Natural killer cell (primary cell): ENCODE results near the gene ISYNA1. TPM values are rescaled to one million over a fixed set of nuclear protein-coding genes. Genes with fewer than 3 reads are reported as not detected.

Experiments
- ATAC-seq, 3 donors: fragments of 150-1000 bp in 2 of 3; fragments of 200-7000 bp in 1 of 3; cut with Tn5 transposase; 1 replicate in 1 of 3; 2 replicates in 2 of 3; pipeline ENCODE4 v1.10.0; 2021; ENCODE audit warnings: mild to moderate bottlenecking in 2 of 3, moderate library complexity in 2 of 3
- DNase-seq, 2 donors: peaks; one replicate each; pipeline versions ENCODE4 v3.0.0 to v3.0.0-alpha.2; 2013 to 2021; ENCODE audit warnings: mixed read lengths in 1 of 2
- H3K27ac ChIP-seq: one replicate; pipeline ENCODE4 v1.5.1; 2013; ENCODE audit warnings: mild to moderate bottlenecking, low read length
- H3K27me3 ChIP-seq: one replicate; pipeline ENCODE4 v1.6.1; 2013; ENCODE audit warnings: low read length; ENCODE audit not compliant: control insufficient read depth, insufficient read depth
- H3K36me3 ChIP-seq: one replicate; pipeline ENCODE4 v1.6.1; 2013; ENCODE audit warnings: low read length; ENCODE audit not compliant: control insufficient read depth, insufficient read depth
- H3K4me1 ChIP-seq: one replicate; pipeline ENCODE4 v1.6.1; 2013; ENCODE audit warnings: low read length; ENCODE audit not compliant: control insufficient read depth, insufficient read depth
- H3K4me3 ChIP-seq: one replicate; pipeline ENCODE4 v1.5.1; 2013; ENCODE audit warnings: low read length
- H3K9me3 ChIP-seq: one replicate; pipeline ENCODE4 v1.6.1; 2013; ENCODE audit warnings: low read length; ENCODE audit not compliant: control insufficient read depth, insufficient read depth
- H3K27ac Mint-ChIP-seq, 2 donors: one replicate each; pipeline ENCODE4 v1.8.0; 2022; ENCODE audit warnings: mild to moderate bottlenecking in 2 of 2, mixed read lengths in 2 of 2, moderate library complexity in 1 of 2
- H3K27me3 Mint-ChIP-seq, 2 donors: one replicate each; pipeline ENCODE4 v1.8.0; 2022; ENCODE audit warnings: low read depth in 2 of 2, mixed read lengths in 2 of 2
- H3K36me3 Mint-ChIP-seq: one replicate; pipeline ENCODE4 v1.8.0; 2022; ENCODE audit warnings: mixed read lengths
- H3K4me1 Mint-ChIP-seq, 2 donors: one replicate each; pipeline ENCODE4 v1.8.0; 2022; ENCODE audit warnings: mixed read lengths in 2 of 2
- H3K4me3 Mint-ChIP-seq: one replicate; pipeline ENCODE4 v1.8.0; 2022; ENCODE audit warnings: mild to moderate bottlenecking, moderate library complexity, mixed read lengths
- H3K9me3 Mint-ChIP-seq, 2 donors: one replicate each; pipeline ENCODE4 v1.8.0; 2022; ENCODE audit warnings: mixed read lengths in 2 of 2
- WGBS: methylation state at CpG from one replicate; pipeline ENCODE4 v1.1.7; 2013; ENCODE audit warnings: missing lambda C conversion rate; ENCODE audit not compliant: insufficient coverage; 5-methylcytosine and 5-hydroxymethylcytosine counted together
- intact Hi-C: fragments of 100-400 bp; cut with micrococcal nuclease; formaldehyde crosslinking; loops from one replicate; pipeline ENCODE4 v1.14.2; 2022
- total RNA-seq, 4 donors: library from RNA; stranded (reverse); fragments of 120-200 nt in 1 of 4; gene quantifications; one replicate each; pipeline versions ENCODE4 v1.2.3 to v1.2.4, GENCODE V29; 2013 to 2022
- TF ChIP-seq, protein P1 (sequence below): fragments of 200-600 bp; IDR thresholded peaks from one replicate; pipeline ENCODE4 v1.8.0; 2022; ENCODE audit warnings: antibody characterized with exemption

The ISYNA1 gene
- total RNA-seq, 3 donors from 2014 or later (not counting 1 experiment from before 2014, with no cell fraction given): 39.7 to 53.6 (median 40.1) TPM

DNA sequence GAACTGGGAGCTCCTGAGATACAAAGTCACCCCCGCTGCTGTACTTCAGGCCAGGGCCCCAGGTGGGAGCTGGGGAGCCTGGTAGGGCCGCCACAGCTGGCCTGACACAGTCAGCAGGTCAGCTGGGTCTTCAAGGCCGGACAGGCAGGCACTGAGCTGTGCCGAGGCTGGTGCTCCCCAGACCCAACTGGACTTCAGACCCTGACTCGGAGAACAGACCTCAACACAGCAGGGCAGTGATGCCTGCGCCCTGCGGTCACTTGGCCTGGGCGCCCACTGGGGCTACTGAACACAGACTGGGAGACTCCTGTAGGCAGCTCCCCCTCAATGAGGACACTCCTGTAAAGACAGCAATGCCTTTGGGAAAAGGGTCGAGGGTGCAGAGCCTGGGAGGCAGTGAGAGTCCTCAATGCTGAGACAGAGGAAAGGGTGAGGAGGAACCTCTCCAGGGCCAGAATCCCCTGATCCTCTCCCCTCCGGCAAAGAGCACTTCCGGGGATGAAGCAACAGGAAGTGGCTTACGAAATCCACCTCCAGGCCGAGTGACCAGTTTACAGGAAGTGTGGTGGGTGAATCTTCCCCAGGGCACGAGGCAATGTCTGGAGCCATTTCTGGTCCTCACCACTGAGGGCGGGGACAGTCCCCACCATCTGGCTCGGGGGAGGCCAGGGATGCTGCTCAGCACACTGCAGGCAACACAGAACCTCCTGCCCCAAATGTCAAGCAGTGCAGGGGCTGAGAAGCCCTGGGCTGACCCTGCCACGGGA lies 40.8 kb upstream of the ISYNA1 start:
- Histone ChIP-seq H3K4me3 (no peak overlapping the region), H3K27me3 (no peaks in the 10 kb centered on the region), H3K36me3 (no peaks in the 10 kb centered on the region), H3K4me1 (peaks cover 87% of the 10 kb centered on the region), H3K27ac (peak overlapping the region; percentile 77), H3K9me3 (no peaks in the 10 kb centered on the region)
- Mint-ChIP-seq H3K27me3 (no peaks in the 10 kb centered on the region), H3K9me3 (no peaks in the 10 kb centered on the region), H3K36me3 (no peaks in the 10 kb centered on the region), H3K27ac (peak overlapping the region; percentile 93 to 99), H3K4me1 (peaks cover 68 to 90% of the 10 kb centered on the region in 2 donors), H3K4me3 (peak overlapping the region; percentile 82)
- intact Hi-C loops: loop anchor here (2.0 to 5.0 kb wide), 2 partner anchors 18 to 109 kb away; partner anchors contain the start of gene REX1BD
- DNase-seq (peak; percentile 43 to 71), ATAC-seq (peak; percentile 48 to 81 (median 62))
- WGBS: 48% methylated on average over 15 of the region's 17 CpGs
- TF ChIP-seq, protein P1, sequence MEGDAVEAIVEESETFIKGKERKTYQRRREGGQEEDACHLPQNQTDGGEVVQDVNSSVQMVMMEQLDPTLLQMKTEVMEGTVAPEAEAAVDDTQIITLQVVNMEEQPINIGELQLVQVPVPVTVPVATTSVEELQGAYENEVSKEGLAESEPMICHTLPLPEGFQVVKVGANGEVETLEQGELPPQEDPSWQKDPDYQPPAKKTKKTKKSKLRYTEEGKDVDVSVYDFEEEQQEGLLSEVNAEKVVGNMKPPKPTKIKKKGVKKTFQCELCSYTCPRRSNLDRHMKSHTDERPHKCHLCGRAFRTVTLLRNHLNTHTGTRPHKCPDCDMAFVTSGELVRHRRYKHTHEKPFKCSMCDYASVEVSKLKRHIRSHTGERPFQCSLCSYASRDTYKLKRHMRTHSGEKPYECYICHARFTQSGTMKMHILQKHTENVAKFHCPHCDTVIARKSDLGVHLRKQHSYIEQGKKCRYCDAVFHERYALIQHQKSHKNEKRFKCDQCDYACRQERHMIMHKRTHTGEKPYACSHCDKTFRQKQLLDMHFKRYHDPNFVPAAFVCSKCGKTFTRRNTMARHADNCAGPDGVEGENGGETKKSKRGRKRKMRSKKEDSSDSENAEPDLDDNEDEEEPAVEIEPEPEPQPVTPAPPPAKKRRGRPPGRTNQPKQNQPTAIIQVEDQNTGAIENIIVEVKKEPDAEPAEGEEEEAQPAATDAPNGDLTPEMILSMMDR: no peak

DNA sequence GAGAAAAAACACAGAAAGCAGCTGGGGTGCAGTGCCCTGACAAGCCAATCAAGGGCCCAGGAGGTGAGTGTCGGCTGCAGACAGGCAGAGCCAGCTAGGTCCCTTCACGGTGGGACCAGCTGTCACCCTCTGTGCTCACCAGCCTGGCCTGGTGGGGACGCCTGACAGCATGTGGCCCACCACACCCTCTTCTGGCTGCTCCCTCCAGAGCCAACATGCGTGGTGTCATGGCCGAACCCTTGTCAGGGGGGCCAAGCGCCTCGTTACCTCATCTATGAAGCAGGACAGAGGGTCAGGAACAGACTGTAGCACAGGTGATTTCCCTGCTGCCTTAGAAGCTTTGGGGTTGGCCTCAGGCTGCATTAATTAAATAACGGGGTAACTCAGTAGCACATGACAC lies 40.0 kb upstream of the ISYNA1 start:
- Histone ChIP-seq H3K4me1 (peaks cover 87% of the 10 kb centered on the region), H3K27ac (peak overlapping the region; percentile 77), H3K27me3 (no peaks in the 10 kb centered on the region), H3K36me3 (no peaks in the 10 kb centered on the region), H3K9me3 (no peaks in the 10 kb centered on the region), H3K4me3 (no peak overlapping the region)
- no peaks in the 10 kb centered on the region for H3K36me3 Mint-ChIP-seq
- H3K4me3 Mint-ChIP-seq: peak overlapping the region; percentile 47
- H3K27ac Mint-ChIP-seq: peak overlapping the region; percentile 93 to 99
- H3K27me3 Mint-ChIP-seq: no peaks in the 10 kb centered on the region
- H3K4me1 Mint-ChIP-seq: peaks cover 68 to 87% of the 10 kb centered on the region in 2 donors
- WGBS: 67% methylated on average over 8 of the region's 8 CpGs
- TF ChIP-seq, protein P1: no peak
- intact Hi-C loops: loop anchor here (2.0 to 5.0 kb wide), 2 partner anchors 19 to 109 kb away; partner anchors contain the start of gene REX1BD
- DNase-seq (no peak), ATAC-seq (peak in 2 of 3 donors; percentile 2 to 5)
- no peaks in the 10 kb centered on the region for H3K9me3 Mint-ChIP-seq

DNA sequence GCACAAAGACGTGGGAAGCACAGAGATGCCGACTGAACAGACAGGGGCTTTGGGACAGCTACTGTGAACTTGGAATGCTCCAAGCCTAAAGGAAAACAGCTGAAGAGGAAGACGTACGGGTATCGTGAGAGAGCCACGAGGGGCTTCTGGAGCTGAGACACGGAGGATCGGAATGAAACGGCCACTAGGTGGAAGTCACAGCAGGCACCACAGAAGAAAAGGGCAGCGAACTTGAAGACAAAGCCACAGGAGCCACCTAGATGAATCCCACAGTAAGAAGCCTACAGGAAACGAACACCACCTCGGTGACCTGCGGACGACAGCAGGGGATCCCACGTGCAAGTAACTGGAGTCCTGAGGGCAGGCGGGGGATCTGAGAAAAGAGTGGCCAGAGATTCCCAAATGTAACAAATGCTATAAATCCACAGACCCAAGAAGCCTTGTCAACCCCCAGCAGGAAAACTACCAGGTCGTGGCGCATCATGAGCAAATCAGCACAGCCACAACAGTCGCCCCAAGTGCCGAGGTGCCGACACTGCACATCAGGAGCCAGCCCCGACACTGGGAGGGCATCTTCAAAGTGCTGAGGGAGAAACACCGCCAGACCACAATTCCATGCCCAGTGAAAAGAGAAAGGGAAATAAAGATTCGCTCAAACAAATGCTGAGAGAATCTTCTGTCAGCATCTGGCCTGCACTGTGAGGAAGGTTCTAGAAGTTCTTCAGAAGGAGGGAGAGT lies 39.3 kb upstream of the ISYNA1 start:
- no peaks in the 10 kb centered on the region for H3K9me3 Mint-ChIP-seq
- DNase-seq: peak in 1 of 2 donors; percentile 54
- no peak for ATAC-seq
- H3K4me1 Mint-ChIP-seq: peaks cover 61 to 84% of the 10 kb centered on the region in 2 donors
- Histone ChIP-seq H3K27ac (peak overlapping the region; percentile 77), H3K9me3 (no peaks in the 10 kb centered on the region), H3K27me3 (no peaks in the 10 kb centered on the region), H3K36me3 (no peaks in the 10 kb centered on the region), H3K4me1 (peaks cover 87% of the 10 kb centered on the region), H3K4me3 (no peak overlapping the region)
- peak overlapping the region; percentile 47 for H3K4me3 Mint-ChIP-seq
- H3K36me3 Mint-ChIP-seq: no peaks in the 10 kb centered on the region
- TF ChIP-seq, protein P1: no peak
- intact Hi-C loops: loop anchor here (5.0 kb wide), 1 partner anchor 110 kb away; the partner anchor contains the start of gene REX1BD
- peak overlapping the region; percentile 93 to 99 for H3K27ac Mint-ChIP-seq
- no peaks in the 10 kb centered on the region for H3K27me3 Mint-ChIP-seq
- 71% methylated on average over 24 of the region's 24 CpGs for WGBS
